HepG2 (cell line): ENCODE results near the gene CD7. TPM values are rescaled to one million over a fixed set of nuclear protein-coding genes. Genes with fewer than 3 reads are reported as not detected.

Experiments
- ATRX ChIP-seq: sonication (generic); formaldehyde crosslinking; IDR thresholded peaks from 2 replicates; pipeline ENCODE4 v1.4.0; 2020; ENCODE audit warnings: missing genetic modification reagents, borderline replicate concordance
- FOXK2 ChIP-seq: fragments of 450-650 bp; IDR thresholded peaks from 2 replicates; pipeline ENCODE4 v1.6.1; 2016
- FOXM1 ChIP-seq: sonication (generic); formaldehyde crosslinking; IDR thresholded peaks from 2 replicates; pipeline ENCODE4 v1.5.0; 2020; ENCODE audit warnings: missing genetic modification reagents
- HES4 ChIP-seq: sonication (generic); formaldehyde crosslinking; IDR thresholded peaks from 2 replicates; pipeline ENCODE4 v1.9.0; 2021; ENCODE audit warnings: mild to moderate bottlenecking, missing genetic modification reagents, borderline replicate concordance
- HNRNPL ChIP-seq: fragments of 200-400 bp; formaldehyde crosslinking; IDR thresholded peaks from 2 replicates; pipeline ENCODE4 v1.6.1; 2017; ENCODE audit warnings: mild to moderate bottlenecking, low read depth, low read length
- KMT2A ChIP-seq: sonication (generic); formaldehyde crosslinking; IDR thresholded peaks from 2 replicates; pipeline ENCODE4 v1.4.0; 2020; ENCODE audit warnings: missing genetic modification reagents
- NFATC3 ChIP-seq: sonication (generic); formaldehyde crosslinking; IDR thresholded peaks from 2 replicates; pipeline ENCODE4 v1.5.1; 2020; ENCODE audit warnings: mild to moderate bottlenecking, missing genetic modification reagents
- REL ChIP-seq: sonication (generic); formaldehyde crosslinking; conservative IDR thresholded peaks from 2 replicates; pipeline ENCODE4 v1.8.0; 2022; ENCODE audit warnings: mild to moderate bottlenecking, missing genetic modification reagents, moderate library complexity
- RFXANK ChIP-seq: IDR thresholded peaks from 2 replicates; pipeline ENCODE4 v1.6.1; 2016
- SKI ChIP-seq: fragments of 450-650 bp; IDR thresholded peaks from one replicate; pipeline ENCODE4 v1.6.1; 2018; ENCODE audit warnings: mild to moderate bottlenecking; ENCODE audit not compliant: partially characterized antibody
- SMARCC2 ChIP-seq: fragments of 450-650 bp; IDR thresholded peaks from 2 replicates; pipeline ENCODE4 v1.6.1; 2017; ENCODE audit warnings: antibody characterized with exemption, mild to moderate bottlenecking
- ZKSCAN8 ChIP-seq: IDR thresholded peaks from 2 replicates; pipeline ENCODE4 v1.6.1; 2016; ENCODE audit warnings: borderline replicate concordance, missing genetic modification reagents, missing compliant biosample characterization
- ZNF232 ChIP-seq: sonication (generic); formaldehyde crosslinking; IDR thresholded peaks from 2 replicates; pipeline ENCODE4 v1.4.0; 2020; ENCODE audit warnings: missing genetic modification reagents, borderline replicate concordance
- ZNF780A ChIP-seq: sonication (generic); formaldehyde crosslinking; IDR thresholded peaks from 2 replicates; pipeline ENCODE4 v1.8.0; 2022; ENCODE audit warnings: mild to moderate bottlenecking, missing genetic modification reagents, moderate library complexity
- ZSCAN12 ChIP-seq: sonication (generic); formaldehyde crosslinking; IDR thresholded peaks from 2 replicates; pipeline ENCODE4 v1.9.0; 2021; ENCODE audit warnings: mild to moderate bottlenecking, missing genetic modification reagents
- polyA plus RNA-seq, 8 experiments: library from polyadenylated mRNA; depleted of rRNA in 3 of 8; stranded (reverse) in 7 of 8; unstranded in 1 of 8; fragments of >200 nt; fragmentation: Illumina TruSeq in 4 of 8; extraction: Trizol in 4 of 8; gene quantifications; 2 replicates each; pipeline versions ENCODE4 v1.2.1 to v1.2.3, GENCODE V29; 2011 to 2016; ENCODE audit warnings: low read depth in 4 of 8, missing spikeins in 1 of 8, mixed read lengths in 1 of 8; ENCODE audit not compliant: insufficient read depth in 1 of 8
- total RNA-seq, 5 experiments: library from RNA; depleted of rRNA; stranded (reverse); fragments of >200 nt; fragmentation: Illumina TruSeq; extraction: Trizol; gene quantifications; 2 replicates each; pipeline ENCODE4 v1.2.3, GENCODE V29; 2016; ENCODE audit warnings: low read depth in 1 of 5
- TF ChIP-seq, protein P1 (sequence below): sonication (generic); formaldehyde crosslinking; IDR thresholded peaks from 2 replicates; pipeline ENCODE4 v1.8.0; 2022; ENCODE audit warnings: low read depth, missing genetic modification reagents
- TF ChIP-seq, protein P2 (sequence below): sonication (generic); formaldehyde crosslinking; IDR thresholded peaks from 2 replicates; pipeline ENCODE4 v1.4.0; 2020; ENCODE audit warnings: mild to moderate bottlenecking, missing genetic modification reagents, borderline replicate concordance
- TF ChIP-seq, protein P3 (sequence below): sonication (generic); formaldehyde crosslinking; IDR thresholded peaks from 2 replicates; pipeline ENCODE4 v1.5.0; 2020; ENCODE audit warnings: mild to moderate bottlenecking, missing genetic modification reagents, moderate library complexity
- TF ChIP-seq, protein P4 (sequence below): sonication (generic); formaldehyde crosslinking; IDR thresholded peaks from 2 replicates; pipeline ENCODE4 v1.4.0; 2020; ENCODE audit warnings: missing genetic modification reagents, mild to moderate bottlenecking, borderline replicate concordance
- TF ChIP-seq, protein P5 (sequence below): IDR thresholded peaks from 2 replicates; pipeline ENCODE4 v1.6.1; 2018; ENCODE audit warnings: missing genetic modification reagents, mild to moderate bottlenecking, missing compliant biosample characterization

The CD7 gene
- total and polyA plus RNA-seq, 2 of the 13 experiments (the other 11 are each of a cell fraction or from before 2014, with no cell fraction given): 67.6 to 76.4 TPM

DNA sequence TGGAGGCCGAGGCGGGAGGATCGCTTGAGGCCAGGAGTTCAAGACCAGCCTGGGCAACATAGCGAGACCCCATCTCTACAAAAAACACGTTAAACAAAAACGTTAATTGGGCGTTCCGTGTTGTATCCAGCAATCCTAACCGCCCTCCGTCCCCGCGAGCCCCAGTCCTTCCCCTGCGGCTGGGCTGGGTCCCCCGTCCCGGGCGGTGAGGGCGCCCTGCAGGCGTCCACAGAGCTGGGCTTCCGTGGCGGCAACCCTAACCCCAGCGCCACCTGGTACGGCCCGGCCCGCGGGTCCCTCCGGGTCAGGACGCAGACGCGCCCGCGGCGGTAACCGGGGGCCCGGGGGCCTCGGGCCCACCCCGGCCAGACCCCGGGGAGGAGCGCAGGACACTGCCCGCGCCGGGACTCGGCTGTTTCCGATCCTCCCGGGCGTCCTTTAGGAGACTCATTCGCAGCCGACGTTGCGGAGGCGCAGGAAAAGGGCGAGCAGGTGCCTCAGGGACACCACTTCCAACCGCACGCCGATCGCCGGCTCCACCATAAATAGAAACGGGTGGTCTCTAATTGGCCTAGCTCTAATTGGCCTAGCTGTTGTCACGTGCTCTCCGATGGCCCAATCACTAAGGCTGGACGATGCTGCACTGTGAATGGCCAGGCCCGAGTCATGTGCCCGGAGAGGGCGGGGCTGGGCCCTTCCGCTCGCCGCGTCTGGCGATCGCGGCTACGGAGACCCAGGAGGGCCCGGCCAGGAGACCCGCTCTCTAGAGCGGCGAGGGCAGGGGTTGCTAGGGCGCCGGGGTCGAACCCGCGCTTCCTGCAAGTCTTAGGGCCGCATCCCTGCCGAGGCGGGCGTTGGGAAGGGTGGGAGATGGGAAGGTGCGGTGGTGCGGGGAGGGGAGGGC lies 24.9 kb downstream of the CD7 start (continued):
- TF ChIP-seq, protein P1, sequence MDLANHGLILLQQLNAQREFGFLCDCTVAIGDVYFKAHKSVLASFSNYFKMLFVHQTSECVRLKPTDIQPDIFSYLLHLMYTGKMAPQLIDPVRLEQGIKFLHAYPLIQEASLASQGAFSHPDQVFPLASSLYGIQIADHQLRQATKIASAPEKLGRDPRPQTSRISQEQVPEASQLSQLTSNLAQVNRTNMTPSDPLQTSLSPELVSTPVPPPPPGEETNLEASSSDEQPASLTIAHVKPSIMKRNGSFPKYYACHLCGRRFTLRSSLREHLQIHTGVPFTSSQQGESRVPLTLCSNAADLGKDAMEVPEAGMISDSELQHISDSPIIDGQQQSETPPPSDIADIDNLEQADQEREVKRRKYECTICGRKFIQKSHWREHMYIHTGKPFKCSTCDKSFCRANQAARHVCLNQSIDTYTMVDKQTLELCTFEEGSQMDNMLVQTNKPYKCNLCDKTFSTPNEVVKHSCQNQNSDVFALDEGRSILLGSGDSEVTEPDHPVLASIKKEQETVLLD (CRISPR knock-in tag): 0 out of 2 replicates have a peak, but pooled peaks have one; percentile 52
- TF ChIP-seq ATRX (no peak), FOXK2 (peak; percentile 31; the same call in 1 of the 2 replicates), REL (CRISPR knock-in tag) (peak; percentile 77; the same call in 1 of the 2 replicates), ZNF780A (CRISPR knock-in tag) (no peak), KMT2A (CRISPR knock-in tag) (peak; percentile 80), ZSCAN12 (CRISPR knock-in tag) (no peak; the same call in 1 of the 2 replicates), ZKSCAN8 (CRISPR knock-in tag) (no peak), FOXM1 (CRISPR knock-in tag) (no peak), SKI (peak; percentile 73), HES4 (CRISPR knock-in tag) (no peak), ZNF232 (peak; percentile 56; the same call in 1 of the 2 replicates), SMARCC2 (no peak), NFATC3 (CRISPR knock-in tag) (no peak), HNRNPL (0 out of 2 replicates have a peak, but pooled peaks have one; percentile 51), RFXANK (CRISPR knock-in tag) (no peak)
- TF ChIP-seq, protein P2, sequence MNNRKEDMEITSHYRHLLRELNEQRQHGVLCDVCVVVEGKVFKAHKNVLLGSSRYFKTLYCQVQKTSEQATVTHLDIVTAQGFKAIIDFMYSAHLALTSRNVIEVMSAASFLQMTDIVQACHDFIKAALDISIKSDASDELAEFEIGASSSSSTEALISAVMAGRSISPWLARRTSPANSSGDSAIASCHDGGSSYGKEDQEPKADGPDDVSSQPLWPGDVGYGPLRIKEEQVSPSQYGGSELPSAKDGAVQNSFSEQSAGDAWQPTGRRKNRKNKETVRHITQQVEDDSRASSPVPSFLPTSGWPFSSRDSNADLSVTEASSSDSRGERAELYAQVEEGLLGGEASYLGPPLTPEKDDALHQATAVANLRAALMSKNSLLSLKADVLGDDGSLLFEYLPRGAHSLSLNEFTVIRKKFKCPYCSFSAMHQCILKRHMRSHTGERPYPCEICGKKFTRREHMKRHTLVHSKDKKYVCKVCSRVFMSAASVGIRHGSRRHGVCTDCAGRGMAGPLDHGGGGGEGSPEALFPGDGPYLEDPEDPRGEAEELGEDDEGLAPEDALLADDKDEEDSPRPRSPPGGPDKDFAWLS (CRISPR knock-in tag): peak; percentile 34; the same call in 1 of the 2 replicates
- TF ChIP-seq, protein P3, sequence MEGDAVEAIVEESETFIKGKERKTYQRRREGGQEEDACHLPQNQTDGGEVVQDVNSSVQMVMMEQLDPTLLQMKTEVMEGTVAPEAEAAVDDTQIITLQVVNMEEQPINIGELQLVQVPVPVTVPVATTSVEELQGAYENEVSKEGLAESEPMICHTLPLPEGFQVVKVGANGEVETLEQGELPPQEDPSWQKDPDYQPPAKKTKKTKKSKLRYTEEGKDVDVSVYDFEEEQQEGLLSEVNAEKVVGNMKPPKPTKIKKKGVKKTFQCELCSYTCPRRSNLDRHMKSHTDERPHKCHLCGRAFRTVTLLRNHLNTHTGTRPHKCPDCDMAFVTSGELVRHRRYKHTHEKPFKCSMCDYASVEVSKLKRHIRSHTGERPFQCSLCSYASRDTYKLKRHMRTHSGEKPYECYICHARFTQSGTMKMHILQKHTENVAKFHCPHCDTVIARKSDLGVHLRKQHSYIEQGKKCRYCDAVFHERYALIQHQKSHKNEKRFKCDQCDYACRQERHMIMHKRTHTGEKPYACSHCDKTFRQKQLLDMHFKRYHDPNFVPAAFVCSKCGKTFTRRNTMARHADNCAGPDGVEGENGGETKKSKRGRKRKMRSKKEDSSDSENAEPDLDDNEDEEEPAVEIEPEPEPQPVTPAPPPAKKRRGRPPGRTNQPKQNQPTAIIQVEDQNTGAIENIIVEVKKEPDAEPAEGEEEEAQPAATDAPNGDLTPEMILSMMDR (CRISPR knock-in tag): no peak
- TF ChIP-seq, protein P4, sequence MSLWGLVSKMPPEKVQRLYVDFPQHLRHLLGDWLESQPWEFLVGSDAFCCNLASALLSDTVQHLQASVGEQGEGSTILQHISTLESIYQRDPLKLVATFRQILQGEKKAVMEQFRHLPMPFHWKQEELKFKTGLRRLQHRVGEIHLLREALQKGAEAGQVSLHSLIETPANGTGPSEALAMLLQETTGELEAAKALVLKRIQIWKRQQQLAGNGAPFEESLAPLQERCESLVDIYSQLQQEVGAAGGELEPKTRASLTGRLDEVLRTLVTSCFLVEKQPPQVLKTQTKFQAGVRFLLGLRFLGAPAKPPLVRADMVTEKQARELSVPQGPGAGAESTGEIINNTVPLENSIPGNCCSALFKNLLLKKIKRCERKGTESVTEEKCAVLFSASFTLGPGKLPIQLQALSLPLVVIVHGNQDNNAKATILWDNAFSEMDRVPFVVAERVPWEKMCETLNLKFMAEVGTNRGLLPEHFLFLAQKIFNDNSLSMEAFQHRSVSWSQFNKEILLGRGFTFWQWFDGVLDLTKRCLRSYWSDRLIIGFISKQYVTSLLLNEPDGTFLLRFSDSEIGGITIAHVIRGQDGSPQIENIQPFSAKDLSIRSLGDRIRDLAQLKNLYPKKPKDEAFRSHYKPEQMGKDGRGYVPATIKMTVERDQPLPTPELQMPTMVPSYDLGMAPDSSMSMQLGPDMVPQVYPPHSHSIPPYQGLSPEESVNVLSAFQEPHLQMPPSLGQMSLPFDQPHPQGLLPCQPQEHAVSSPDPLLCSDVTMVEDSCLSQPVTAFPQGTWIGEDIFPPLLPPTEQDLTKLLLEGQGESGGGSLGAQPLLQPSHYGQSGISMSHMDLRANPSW (CRISPR knock-in tag): 0 out of 2 replicates have a peak, but pooled peaks have one; percentile 43
- TF ChIP-seq, protein P5, sequence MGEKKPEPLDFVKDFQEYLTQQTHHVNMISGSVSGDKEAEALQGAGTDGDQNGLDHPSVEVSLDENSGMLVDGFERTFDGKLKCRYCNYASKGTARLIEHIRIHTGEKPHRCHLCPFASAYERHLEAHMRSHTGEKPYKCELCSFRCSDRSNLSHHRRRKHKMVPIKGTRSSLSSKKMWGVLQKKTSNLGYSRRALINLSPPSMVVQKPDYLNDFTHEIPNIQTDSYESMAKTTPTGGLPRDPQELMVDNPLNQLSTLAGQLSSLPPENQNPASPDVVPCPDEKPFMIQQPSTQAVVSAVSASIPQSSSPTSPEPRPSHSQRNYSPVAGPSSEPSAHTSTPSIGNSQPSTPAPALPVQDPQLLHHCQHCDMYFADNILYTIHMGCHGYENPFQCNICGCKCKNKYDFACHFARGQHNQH (CRISPR knock-in tag): peak; percentile 79; the same call in 1 of the 2 replicates
